Fibroblast of the aortic adventitia (primary cell): Measurements from ENCODE around the gene NPTX1. TPM values are rescaled to one million over a fixed set of nuclear protein-coding genes. Genes with fewer than 3 reads are reported as not detected.

Source experiments
- DNase-seq: peaks from one replicate; pipeline ENCODE4 v3.0.0-alpha.2; 2010; ENCODE audit warnings: low read depth
- H3K4me3 ChIP-seq: 2 replicates; pipeline ENCODE4 v1.5.1; 2011; ENCODE audit warnings: low read depth, mild to moderate bottlenecking, control low read depth, low read length, moderate library complexity
- CTCF ChIP-seq: IDR thresholded peaks from 2 replicates; pipeline ENCODE4 v1.5.1; 2011; ENCODE audit warnings: mild to moderate bottlenecking, low read length, control low read depth, inconsistent platforms; ENCODE audit not compliant: insufficient read depth
- total RNA-seq: library from RNA; depleted of rRNA; stranded (reverse); fragments of >200 nt; gene quantifications from 2 replicates; pipeline ENCODE4 v1.2.3, GENCODE V29; 2012; ENCODE audit warnings: low replicate concordance

NPTX1 gene
- total RNA-seq, 1 donor: 191 TPM

DNA sequence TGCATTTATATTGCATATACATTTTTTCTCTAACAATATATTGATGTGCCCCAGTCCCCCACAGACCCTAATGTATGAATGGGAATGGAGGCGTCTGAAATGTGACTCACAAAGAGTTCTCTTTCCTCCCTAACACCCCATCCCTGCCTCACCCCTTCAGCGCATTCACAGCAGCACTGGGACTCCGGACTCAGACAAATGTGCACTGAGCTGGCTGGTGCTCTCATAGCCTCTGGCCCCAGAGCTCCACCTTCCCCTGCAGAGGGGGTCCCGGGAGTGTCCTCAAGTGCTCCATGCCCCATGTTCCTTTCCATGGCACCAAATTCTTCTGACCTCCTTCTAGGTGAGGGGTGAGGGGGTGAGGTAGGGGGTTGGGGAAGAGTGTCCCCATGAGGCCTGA, 20.6 kb downstream of the NPTX1 start:
- no peak overlapping the region for H3K4me3 ChIP-seq
- TF ChIP-seq CTCF: no peak

GRCh38 chr17:80455336-80455710, 21.1 kb downstream of the NPTX1 start:
- DNase-seq: no peak
- no peak for TF ChIP-seq CTCF
- H3K4me3 ChIP-seq: peak overlapping the region; percentile 83

More for the DNA sequence above, 20.6 kb downstream of the NPTX1 start:
- DNase-seq: no peak

DNA sequence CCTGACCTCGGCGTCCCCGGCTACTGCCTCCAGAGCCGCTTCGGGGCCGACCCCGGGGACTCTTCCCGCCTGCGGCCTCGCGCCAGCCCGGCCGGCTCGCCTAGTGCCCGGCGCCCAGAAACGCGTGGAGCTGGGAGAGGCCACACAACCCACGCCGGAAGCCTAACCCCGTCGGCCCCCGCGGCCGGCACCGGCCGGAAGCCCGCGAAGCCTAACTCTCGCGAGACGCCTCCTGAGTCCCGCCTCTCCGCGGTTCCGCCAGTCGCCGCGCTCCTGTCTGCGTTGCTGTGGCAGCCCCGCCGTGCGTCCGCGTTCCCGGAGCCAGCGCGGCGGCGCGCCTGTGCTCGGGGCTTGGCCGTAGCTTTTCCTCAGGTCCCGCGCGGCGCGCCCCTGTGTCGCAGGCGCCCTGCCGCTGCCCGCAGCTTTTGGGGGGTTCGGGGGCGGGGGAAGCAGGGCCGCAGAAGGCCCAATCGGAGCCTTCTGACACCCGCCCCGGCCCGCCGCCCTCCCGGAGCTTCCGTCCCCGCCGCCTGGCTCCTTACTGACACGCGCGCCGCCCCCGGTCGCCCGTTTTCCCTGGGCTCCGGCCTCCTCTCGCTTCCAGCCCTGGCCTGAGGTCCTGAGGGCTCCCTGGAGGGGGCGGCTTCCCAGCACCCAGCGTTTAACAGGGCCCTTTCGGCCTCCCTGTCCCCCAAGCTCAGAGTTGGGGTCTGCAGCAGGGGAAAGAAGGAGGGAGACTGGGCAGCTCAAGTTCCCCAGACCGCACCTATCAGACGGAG, 21.7 kb downstream of the NPTX1 start:
- TF ChIP-seq CTCF: no peak
- H3K4me3 ChIP-seq: peak overlapping the region; percentile 83
- DNase-seq: peak; percentile 95

DNA sequence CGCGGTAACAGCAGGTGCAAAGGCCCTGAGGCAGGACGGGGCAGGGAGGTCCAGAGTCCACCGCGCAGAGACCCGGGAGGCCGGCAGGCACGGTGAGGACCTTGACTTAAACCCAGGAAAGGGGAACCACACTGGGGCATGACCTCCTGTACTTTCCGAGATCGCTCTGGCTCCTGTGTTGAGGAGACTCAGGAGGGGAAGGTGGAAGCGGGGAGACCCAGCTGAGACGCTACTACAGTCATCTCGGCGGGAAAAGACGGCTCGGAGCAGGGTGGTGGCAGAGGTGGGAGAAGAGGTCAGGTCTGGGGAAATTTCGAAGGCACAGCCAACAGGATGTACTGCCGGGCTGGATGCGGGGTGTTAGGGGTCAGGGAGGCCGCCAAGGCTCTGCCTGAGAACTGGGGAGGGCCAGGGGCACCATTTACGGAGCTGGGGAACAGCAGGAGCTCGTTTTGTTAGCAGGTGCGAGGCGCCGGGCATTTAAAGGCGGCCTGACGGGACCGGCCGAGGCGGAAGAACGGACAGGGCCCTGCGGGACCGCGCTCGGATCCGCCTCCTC, 22.3 kb downstream of the NPTX1 start:
- peak overlapping the region; percentile 83 for H3K4me3 ChIP-seq
- no peak for TF ChIP-seq CTCF
- peak; percentile 3 for DNase-seq

- peak overlapping the region; percentile 83 for H3K4me3 ChIP-seq
- TF ChIP-seq CTCF: no peak
- DNase-seq: no peak
These were observed 23.0 kb downstream of the NPTX1 start for GRCh38 chr17:80453126-80453997.

GRCh38 chr17:80452173-80452915, 24.1 kb downstream of the NPTX1 start:
- no peak for TF ChIP-seq CTCF
- H3K4me3 ChIP-seq: no peak overlapping the region
- DNase-seq: no peak
